ENCODE data around the gene HACD3.

The HACD3 gene

DNA sequence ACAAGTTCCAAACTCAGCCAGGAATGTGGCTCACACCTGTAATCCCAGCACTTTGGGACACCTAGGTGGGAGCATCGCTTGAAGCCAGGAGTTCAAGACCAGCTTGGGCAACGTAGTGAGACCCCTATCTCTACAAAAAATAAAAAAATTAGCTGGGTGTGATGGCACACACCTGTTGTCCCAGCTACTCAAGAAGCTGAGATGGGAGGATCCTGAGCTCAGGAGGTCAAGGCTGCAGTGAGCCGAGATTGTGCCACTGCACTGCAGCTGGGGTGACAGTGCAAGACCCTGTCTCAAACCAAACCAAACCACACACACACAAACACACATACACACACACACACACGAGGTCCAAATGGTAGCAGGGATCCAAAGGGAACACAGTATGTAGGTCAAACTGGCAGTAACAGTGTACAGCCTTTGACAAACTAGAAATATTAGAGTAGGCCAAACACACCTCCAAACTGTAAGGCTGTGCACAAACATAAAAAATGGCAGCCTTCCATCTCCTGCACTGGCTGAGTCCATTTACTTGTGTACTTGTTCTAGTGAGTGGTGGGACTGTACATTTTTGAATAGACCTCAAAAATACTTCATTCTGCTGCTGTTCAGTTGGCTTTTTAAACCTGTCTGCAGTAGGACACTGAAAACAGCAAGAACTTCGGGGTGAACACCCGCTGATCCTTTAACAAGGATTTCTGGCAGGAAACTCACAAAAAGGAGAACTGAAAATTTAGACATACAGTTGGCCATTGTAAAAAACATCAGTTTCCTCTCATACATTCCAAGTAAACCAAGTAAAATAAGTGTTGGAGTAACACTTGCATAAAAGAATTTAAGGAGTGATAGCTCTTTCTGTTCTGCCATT, 47.1 kb downstream of the HACD3 start:
- peak; percentile 39 for DNase-seq (ENCODE audit: low read depth)
- no peak overlapping the region for H3K4me3 ChIP-seq (ENCODE audit: low read depth, low read length)
- TF ChIP-seq, protein P1, sequence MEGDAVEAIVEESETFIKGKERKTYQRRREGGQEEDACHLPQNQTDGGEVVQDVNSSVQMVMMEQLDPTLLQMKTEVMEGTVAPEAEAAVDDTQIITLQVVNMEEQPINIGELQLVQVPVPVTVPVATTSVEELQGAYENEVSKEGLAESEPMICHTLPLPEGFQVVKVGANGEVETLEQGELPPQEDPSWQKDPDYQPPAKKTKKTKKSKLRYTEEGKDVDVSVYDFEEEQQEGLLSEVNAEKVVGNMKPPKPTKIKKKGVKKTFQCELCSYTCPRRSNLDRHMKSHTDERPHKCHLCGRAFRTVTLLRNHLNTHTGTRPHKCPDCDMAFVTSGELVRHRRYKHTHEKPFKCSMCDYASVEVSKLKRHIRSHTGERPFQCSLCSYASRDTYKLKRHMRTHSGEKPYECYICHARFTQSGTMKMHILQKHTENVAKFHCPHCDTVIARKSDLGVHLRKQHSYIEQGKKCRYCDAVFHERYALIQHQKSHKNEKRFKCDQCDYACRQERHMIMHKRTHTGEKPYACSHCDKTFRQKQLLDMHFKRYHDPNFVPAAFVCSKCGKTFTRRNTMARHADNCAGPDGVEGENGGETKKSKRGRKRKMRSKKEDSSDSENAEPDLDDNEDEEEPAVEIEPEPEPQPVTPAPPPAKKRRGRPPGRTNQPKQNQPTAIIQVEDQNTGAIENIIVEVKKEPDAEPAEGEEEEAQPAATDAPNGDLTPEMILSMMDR (IDR thresholded peaks at IDR 0.05; ENCODE audit: control insufficient read depth, extremely low read depth, insufficient read depth) = no peak

DNA sequence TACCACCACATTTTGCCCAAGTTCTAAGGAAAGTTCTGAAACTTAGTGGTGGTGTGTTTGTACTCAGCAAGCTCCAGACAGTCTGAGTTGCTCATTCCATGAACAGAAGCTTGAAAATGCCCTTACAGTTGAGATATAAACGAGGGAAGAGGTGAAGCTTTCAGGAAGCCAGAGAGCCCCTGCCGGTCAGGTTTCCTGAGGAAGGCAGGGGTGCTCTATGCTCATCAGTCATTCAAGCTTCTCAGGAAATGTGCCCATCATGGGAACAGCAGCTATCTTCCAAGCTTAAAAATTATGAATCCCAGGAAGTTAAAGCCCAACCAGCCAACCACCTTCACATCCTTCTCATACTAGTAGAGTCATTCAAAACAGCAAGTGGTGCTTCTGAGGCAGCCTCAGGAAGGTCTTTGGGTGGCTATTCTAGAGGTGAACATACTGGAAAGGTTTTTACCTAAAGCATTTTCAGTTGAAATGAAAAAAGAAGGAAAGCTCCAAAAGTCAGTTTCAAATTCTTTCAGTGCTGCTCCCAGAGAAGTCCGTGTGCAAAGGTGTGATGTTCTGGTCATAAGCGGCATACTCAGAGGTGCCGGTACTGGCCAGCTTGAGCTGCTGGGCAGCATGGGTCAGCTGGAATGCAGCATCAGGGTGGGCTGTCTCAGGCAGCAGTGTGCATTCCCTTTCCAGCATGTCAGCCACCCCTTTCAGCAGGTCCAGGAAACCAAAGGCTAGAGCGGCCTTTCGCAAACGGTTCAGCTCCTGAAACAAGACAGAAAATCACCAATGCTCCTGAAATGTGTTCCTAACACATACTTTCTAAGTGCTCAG, 48.9 kb downstream of the HACD3 start:
- DNase-seq (ENCODE audit: low read depth) = no peak
- no peak overlapping the region for H3K4me3 ChIP-seq (ENCODE audit: low read depth, low read length)
- TF ChIP-seq, protein P1 (IDR thresholded peaks at IDR 0.05; ENCODE audit: control insufficient read depth, extremely low read depth, insufficient read depth) = no peak

DNA sequence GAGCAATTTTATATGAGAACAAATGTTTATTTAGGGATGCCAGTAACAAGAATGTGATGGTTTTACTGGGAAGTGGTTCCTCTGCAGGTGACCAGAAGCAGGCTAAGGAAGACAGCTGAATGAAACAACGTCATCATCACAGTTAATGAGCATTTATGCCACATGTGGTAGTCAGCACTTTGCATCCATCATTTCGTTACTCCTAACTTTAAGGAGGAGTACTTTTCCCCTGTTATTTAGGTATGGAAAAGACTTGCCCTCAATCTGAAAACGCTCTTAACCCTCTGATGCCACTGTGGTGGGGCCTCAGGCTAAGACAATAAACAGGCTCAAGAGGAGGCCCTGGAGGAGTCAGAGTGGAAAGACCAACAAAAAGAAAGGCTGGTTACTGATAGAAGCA, 49.5 kb downstream of the HACD3 start:
- DNase-seq (ENCODE audit: low read depth) = no peak
- no peak overlapping the region for H3K4me3 ChIP-seq (ENCODE audit: low read depth, low read length)
- TF ChIP-seq, protein P1 (IDR thresholded peaks at IDR 0.05; ENCODE audit: control insufficient read depth, extremely low read depth, insufficient read depth) = no peak

DNA sequence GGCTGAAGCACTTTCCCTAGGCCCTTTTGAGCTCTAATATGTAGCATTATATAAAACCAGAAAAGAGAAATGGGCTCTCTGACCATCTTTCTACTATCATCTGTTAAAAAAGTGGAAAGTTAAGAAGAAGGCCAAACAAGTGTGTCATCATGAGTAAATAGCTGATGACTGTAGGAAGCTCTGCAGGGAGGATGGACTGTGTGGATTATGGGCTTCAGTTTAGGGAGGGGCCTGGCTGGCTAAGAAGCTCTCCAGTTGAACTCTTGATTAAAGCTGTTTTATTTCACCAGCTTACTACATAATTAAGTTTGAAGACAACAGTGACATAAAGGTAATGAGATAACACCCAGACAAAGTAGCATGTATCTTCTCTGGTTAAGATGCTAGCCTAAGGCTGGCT, 50.0 kb downstream of the HACD3 start:
- H3K4me3 ChIP-seq (ENCODE audit: low read depth, low read length) = no peak overlapping the region
- TF ChIP-seq, protein P1 (IDR thresholded peaks at IDR 0.05; ENCODE audit: control insufficient read depth, extremely low read depth, insufficient read depth) = no peak
- no peak for DNase-seq (ENCODE audit: low read depth)

DNA sequence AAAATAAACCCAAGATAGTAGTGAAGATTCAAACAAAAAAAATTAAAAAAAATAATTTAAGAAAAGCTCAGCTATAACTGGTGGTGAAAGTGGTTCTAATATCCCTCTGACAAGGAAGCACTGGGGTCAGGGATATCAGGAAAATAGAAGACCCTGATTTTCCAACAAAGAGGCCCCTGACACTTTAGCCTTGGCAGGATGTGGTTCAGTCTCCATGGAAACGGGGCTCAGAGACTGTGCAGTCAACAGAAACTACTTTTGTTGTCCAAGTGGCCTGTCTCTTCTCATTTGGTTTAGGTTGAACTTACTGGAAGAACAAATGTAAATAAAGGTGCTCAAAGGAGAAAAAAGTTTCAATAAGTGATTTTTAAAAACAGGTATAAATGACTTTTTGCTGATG, 53.4 kb downstream of the HACD3 start:
- DNase-seq (ENCODE audit: low read depth) = no peak
- TF ChIP-seq, protein P1 (IDR thresholded peaks at IDR 0.05; ENCODE audit: control insufficient read depth, extremely low read depth, insufficient read depth) = no peak
- no peak overlapping the region for H3K4me3 ChIP-seq (ENCODE audit: low read depth, low read length)

DNA sequence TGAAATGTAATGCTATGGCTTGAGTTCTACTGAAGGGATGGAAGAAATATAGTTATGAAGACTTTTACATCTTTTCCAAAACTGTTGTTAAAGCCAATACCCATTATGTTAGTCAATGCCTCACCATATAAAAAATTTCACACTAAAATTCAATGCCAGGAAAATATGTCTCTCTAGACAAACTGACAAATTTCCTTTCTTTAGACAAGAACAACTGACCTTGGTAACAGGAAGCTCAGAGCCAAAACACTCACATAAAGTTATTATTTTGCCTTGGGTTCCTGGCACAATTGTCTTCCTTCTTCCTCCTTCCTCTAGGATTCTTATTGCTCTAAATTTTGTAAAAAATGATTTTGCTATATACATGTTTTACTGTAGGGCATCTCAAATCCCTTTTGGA, 54.0 kb downstream of the HACD3 start:
- TF ChIP-seq, protein P1 (IDR thresholded peaks at IDR 0.05; ENCODE audit: control insufficient read depth, extremely low read depth, insufficient read depth) = no peak
- H3K4me3 ChIP-seq (ENCODE audit: low read depth, low read length) = no peak overlapping the region
- DNase-seq (ENCODE audit: low read depth) = no peak
